ENCODE data around the gene IMPG2.
A peak's percentile ranks its signal among the peaks of the same experiment; 100 is the strongest.
"Not testable (repeated sequence)": the region's sequence is repeated elsewhere in the genome, so short reads cannot be mapped to it uniquely, and the experiment has no call there.

IMPG2 gene

DNA sequence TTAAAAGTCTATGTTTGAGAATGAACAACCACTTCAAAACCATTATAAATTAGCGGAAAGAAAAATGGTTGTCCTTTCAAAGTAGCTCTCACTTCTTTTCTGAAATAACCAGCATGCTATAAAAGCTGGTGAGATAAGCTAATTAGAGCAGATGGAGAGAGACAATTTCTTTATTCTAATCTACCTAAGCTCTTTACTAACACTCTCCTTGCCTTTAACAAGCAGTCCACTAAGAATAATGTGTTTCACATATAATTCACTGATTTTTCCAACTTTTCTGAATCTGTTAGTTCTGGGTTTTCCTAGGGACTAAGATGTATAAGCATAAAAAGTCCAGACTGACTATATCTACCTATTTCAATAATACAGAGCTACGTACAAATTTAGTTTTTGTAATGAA, at the start of gene IMPG2:
TSS of gene IMPG2 (minus strand) at position 101 of the 400 bp plus-strand sequence. CDS start 203 bp downstream, outside the sequence.
- no peak for DNase-seq

DNA sequence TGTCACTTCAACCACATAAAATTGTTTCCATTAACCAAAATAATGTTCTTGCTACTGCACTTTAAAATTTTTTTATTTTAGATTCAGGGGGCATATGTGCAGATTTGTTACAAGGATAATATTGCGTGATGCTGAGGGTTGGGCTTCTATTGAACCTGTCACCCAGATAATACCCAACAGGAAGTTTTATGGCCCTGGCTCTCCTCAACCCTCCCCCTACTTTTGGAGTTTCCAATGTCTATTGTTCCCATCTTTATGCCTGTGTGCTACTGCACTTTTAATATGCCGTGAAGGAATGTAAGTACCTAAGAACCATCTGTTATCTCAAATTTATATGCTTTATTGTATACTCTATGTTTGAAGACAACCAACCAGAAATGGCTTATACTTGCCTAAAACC, 42.0 kb upstream of the IMPG2 start:
- DNase-seq = no peak

DNA sequence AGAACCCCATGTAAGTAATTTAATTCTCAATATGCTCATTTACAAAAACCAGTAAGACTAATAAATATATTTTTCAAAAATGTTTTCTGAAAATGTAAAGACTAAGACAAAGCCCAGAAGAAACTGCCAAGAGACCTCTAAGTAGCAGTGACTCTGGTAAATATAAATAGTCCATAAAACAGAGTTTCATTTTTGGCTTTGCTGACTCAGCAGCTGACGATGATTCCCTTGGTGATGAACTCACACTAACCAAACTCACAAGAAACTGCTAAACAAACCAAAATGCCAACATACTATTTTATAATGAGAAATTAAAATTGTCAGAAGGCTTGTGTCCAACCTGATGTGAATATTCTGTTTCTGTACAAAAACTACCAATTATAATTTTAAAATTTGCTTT, 31.5 kb upstream of the IMPG2 start:
- peak; percentile 1 for DNase-seq

DNA sequence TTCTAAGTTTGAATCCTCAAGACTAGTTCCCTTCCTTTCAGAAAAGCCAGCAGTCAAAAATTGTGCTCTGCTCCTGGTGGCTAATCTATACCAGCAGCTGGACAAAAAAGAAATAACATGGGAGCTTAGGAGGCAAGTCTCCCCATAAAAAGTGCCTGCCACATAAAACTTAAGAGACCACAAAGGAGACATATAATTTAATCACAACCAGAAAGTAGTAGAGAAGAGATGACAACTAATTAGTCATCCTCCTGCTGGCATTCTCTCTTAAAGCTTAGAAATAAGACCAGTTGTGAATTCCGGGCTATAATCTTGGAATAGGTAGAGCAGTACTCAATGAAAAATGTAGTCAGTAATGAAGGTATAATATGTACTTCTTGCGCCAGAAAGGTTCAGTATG, 20.2 kb upstream of the IMPG2 start:
- DNase-seq = no peak

DNA sequence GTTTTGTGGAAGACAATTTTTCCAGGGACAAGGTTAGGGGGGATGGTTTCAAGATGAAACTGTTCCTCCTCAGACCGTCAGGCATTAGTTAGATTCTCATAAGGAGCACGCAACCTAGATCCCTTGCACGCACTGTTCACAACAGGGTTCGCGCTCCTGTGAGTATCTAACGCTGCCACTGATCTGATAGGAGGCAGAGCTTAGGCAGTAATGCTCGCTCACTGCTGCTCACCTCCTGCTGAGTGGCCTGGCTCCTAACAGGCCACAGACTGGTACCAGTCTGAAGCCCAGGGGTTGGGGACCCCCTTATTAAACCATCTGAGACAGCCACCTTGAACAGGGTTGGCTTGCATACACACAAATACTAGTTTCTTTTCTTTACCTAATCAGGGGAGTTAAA, 13.5 kb upstream of the IMPG2 start:
- no peak for DNase-seq

GRCh38 chr3:101329016-101329673, 8.8 kb upstream of the IMPG2 start:
- no peak for DNase-seq

DNA sequence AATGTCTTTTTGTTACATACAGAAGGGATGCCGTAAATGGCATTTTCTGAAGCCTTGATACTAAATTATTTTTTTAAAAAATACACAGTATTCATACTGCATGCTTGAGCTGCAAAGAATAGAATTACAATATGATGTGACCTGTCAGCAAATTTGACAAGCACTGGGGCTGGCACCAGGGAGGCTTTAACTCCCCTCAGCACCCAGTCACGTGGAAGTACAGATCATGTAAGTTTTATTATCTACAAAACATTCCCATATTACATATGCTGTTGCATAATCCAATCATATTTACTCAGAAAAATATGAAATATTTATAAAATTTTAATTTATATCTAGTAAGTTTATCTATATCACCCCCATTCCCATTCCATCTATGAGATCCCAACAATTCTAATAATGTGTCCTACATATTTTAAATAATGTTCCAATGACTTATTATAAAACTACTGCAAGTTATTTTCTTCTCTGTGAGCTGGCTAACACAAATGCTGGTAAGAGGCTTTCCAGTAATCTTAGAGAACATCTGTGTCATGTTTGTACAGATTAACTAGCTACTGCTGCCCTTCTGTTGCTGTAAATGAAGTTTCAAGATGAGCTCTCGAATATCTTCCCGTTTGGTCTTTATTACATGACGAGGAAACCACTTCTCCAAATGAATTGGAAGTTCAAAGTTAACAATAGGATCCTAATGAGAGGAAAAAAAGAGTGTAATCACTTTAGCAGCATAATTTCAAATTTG, 5.2 kb upstream of the IMPG2 start:
- no peak for DNase-seq

DNA sequence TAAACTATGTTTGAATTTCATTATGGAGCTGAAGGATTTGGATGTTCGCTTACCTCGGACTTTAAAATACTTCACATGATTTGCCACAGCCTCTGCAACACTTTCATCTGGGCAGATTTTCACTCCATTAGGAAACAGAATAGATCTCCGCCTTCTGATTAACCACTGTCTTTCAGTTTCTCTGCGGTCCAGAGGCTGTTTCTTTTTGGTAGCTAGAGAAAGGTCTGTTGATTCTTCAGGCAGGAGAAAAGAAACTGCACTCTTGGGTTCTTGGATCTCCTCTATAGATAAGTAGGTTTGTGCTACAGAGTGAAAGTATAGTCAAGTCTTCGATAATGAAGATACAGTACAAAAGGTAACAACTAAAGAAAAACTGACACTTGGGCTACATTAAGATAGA, 844 bp downstream of the IMPG2 start:
- DNase-seq = no peak

DNA sequence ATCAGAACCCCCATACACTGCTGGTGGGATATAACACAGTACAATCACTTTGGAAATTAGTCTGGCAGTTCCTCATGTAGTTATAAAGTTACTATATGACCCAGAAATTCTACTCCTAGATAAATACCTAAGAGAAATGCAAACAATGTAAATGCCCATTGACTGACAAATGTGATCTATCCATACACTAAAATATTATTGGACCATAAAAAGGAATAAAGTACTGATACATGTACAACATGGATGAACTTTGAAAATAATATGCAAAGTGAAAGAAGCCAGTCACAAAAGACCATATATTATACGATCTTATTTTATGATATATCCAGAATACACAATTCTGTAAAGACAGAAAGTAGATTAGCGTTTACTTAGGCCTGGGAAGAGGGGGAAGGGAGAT, 7.8 kb downstream of the IMPG2 start:
- DNase-seq = no peak

- DNase-seq = no peak
Observed at GRCh38 chr3:101311676-101312075, 8.7 kb downstream of the IMPG2 start.

GRCh38 chr3:101310978-101311375, 9.4 kb downstream of the IMPG2 start:
- no peak for DNase-seq

DNA sequence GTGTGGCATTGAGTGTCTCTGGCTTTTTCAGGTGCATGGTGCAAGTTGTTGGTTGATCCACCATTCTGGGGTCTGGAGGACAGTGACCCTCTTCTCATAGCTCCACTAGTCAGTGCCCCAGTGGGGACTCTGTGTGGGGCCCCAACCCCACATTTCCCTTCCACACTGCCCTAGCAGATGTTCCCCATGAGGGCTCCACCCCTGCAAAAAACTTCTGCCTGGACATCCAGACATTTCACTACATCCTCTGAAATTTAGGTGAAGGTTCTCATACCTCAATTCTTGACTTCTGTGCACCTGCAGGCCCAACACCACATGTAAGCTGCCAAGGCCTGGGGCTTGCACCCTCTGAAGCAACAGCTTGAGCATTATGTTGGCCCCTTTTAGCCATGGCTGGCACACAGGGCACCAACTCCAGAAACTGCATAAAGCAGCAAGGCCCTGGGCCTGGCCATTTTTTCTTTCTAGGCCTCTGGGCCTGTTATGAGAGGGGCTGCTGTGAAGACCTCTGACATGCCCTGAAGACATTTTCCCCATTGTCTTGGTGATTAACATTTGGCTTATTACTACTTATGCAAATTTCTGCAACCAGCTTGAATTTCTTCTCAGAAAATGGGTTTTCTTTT, 12.1 kb downstream of the IMPG2 start:
- DNase-seq = not testable (repeated sequence)

GRCh38 chr3:101303836-101304235, 16.5 kb downstream of the IMPG2 start:
- DNase-seq = no peak

GRCh38 chr3:101303089-101303731, 17.2 kb downstream of the IMPG2 start:
- DNase-seq = no peak

DNA sequence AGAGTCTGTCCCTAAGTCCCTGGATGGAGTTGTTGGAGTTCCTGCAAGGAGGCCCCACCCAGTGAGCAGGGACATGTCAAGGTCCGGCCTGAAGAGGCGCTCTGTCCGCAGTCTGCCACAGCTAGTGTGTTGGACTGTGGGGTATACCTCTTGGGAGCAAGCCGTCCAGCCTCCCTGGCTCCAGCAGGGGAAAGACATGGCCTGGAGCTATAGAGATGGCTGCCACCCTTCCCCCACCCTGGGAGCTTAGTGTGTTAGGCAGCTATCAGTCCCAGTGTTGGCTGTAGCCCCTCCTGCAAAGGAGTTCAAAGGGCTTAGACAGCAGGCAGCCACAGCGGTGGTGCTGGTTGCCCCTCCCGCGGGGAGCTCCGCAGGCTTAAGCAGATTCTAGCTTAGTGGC, 20.3 kb downstream of the IMPG2 start:
- DNase-seq = no peak

DNA sequence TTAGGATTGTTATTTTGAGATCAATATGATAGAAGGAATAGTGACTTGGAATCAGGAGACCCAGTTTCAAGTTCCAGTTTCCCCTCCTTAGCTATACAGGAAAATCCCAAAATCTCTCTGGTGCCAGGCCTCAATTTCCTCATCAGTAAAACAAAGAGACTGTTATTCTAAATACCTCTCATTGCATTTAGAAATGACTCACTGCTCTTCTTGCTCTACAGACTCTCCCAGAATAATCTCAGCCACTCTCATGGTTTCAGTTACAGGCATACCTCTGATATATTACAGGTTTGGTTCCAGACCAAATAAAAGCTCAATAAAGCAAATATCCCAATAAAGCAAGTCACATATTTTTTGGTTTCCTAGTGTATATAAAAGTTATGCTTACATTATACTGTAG, 28.3 kb downstream of the IMPG2 start:
- no peak for DNase-seq

DNA sequence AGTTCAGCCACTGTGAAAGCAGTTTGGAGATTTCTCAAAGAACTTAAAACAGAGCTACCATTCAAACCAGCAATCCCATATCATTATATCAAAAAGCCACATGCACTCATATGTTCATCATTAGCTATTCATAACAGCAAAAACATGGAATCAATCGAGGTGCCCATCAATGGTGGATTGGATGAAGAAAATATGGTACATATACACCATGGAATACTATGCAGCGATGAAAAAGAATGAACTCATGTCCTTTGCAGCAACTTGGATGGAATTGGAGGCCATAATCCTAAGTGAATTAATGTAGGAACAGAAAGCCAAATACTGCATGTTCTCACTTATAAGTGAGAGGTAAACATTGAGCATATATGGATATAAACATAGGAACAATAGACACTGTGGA, 32.1 kb downstream of the IMPG2 start:
- no peak for DNase-seq

- no peak for DNase-seq
Observed at GRCh38 chr3:101284757-101285156, 35.6 kb downstream of the IMPG2 start.

GRCh38 chr3:101281521-101282030, 38.8 kb downstream of the IMPG2 start:
- no peak for DNase-seq

DNA sequence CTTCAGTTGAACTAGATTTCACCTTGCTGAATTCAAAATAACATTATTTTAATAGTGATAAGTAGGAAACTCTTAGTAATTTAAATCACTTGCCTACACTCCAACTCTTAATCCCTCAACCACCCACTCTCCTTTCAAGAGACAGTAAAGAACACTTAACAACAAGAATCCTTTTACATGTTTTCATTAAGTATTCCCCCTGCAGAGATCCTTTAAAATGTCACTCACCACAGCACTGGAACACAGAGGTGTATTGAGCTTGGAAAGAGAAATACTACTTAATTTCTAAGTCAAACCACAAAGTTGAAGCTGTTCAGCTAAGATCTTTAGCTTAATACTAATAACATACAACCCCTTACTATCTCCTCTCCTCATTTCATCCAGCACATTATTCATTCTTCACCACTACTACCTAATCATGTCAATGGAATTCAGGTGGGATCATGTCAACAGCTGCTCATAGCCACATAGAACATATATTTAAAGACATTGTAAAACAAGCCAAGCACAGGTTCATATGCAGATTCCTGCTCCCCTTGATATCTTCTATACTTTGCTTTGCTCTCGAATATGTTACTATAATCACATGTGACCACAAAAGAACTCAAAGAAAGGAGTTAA, 40.5 kb downstream of the IMPG2 start:
- no peak for DNase-seq

DNA sequence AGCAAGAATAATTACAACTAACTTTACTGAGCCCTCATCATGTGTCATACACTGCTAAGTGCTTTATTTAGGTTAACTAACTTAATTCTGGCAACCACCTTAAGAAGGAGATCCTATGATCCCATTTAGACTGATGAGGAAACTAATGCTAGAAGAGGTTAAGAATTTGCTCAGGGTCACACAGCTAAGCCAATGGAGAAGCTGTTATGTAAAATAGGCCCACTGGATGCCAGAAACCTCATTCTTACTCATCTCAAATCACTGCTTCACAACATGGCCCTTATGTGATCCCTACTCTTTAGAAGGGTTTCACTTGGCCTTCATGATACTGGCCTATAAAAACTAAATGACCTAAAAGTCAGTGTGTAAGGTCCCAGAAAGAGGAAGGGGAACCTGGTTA, 41.2 kb downstream of the IMPG2 start:
- no peak for DNase-seq

DNA sequence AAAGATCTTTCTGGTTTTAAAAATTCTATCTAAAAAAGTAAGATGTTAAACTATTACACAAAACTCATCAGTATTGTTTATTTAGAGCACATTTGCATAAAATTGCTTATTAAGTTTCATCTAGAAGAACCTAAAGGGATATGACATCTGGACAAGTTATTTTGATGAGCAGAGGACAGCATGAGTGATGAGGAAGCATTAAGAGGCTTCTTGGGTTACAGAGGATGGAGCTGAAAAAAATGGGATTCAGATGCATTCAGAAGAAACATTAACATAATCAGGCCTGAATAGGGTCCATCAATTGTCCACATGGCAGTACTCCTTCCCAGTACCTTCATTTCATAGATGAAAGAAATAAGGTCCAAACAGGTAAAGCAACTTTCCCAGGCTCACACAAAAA, 41.6 kb downstream of the IMPG2 start:
- DNase-seq = no peak

GRCh38 chr3:101273608-101274007, 46.8 kb downstream of the IMPG2 start:
- no peak for DNase-seq

All from CD4-positive, alpha-beta T cell treated with Interleukin-4 for 4 hours (primary cell).